IMR-90 (cell line): ENCODE results near the gene MGRN1. TPM values are rescaled to one million over a fixed set of nuclear protein-coding genes. Genes with fewer than 3 reads are reported as not detected.

Source experiments
- ATAC-seq: fragments of 200-7000 bp; cut with Tn5 transposase; 2 replicates; pipeline ENCODE4 v1.9.1; 2020; ENCODE audit warnings: low read depth, mild to moderate bottlenecking, moderate library complexity
- BruUV-seq: library from RNA; stranded (reverse); fragments of 400-500 nt; replicated peaks from 2 replicates; lab custom pipeline; 2021; lab: Mats Ljungman, UMichigan
- CTCF ChIA-PET: fragments of 300-600 bp; formaldehyde crosslinking; extraction: SDS; loops from one replicate; lab custom pipeline; 2021; ENCODE audit warnings: antibody characterized with exemption; lab: Yijun Ruan, JAX
- POLR2A ChIA-PET: fragments of 300-600 bp; sonication (Branson Sonifier 250); formaldehyde crosslinking; loops from one replicate; lab custom pipeline; 2022; ENCODE audit warnings: antibody characterized with exemption; ENCODE audit not compliant: unreplicated experiment; lab: Charles Lee
- DNase-seq: peaks from one replicate; pipeline ENCODE4 v3.0.0; 2013
- H2AFZ ChIP-seq: replicated peaks from 2 replicates; pipeline ENCODE3; 2013; ENCODE audit warnings: low read length, mild to moderate bottlenecking; ENCODE audit not compliant: poor library complexity
- H2AK5ac ChIP-seq: 2 replicates; pipeline ENCODE4 v1.6.1; 2013; ENCODE audit warnings: low read depth, low read length, inconsistent platforms
- H2AK9ac ChIP-seq: replicated peaks from 2 replicates; pipeline ENCODE3; 2013; ENCODE audit warnings: mild to moderate bottlenecking, low read depth, low read length, moderate library complexity; ENCODE audit not compliant: poor library complexity
- H2BK120ac ChIP-seq: 2 replicates; pipeline ENCODE4 v1.6.1; 2013; ENCODE audit warnings: low read depth, low read length, inconsistent platforms
- H2BK15ac ChIP-seq: 3 replicates; pipeline ENCODE4 v1.6.1; 2013; ENCODE audit warnings: low read depth, low read length, inconsistent platforms
- H2BK20ac ChIP-seq: 2 replicates; pipeline ENCODE4 v1.6.1; 2013; ENCODE audit warnings: low read depth, mild to moderate bottlenecking, inconsistent platforms, low read length, moderate library complexity
- H2BK5ac ChIP-seq: 2 replicates; pipeline ENCODE4 v1.6.1; 2013; ENCODE audit warnings: mild to moderate bottlenecking, low read depth, low read length, inconsistent platforms; ENCODE audit not compliant: poor library complexity, severe bottlenecking
- H3K14ac ChIP-seq: replicated peaks from 2 replicates; pipeline ENCODE4 v1.6.1; 2013; ENCODE audit warnings: low read depth, low read length, inconsistent platforms
- H3K18ac ChIP-seq: 2 replicates; pipeline ENCODE4 v1.6.1; 2013; ENCODE audit warnings: low read depth, low read length, control low read depth
- H3K23ac ChIP-seq: 2 replicates; pipeline ENCODE4 v1.6.1; 2013; ENCODE audit warnings: low read depth, low read length, inconsistent platforms
- H3K27ac ChIP-seq: 2 replicates; pipeline ENCODE4 v1.5.1; 2013; ENCODE audit warnings: mild to moderate bottlenecking, control low read depth, low read length; ENCODE audit not compliant: insufficient read depth
- H3K27me3 ChIP-seq: 2 replicates; pipeline ENCODE4 v1.6.1; 2013; ENCODE audit warnings: low read length; ENCODE audit not compliant: control insufficient read depth, insufficient read depth
- H3K36me3 ChIP-seq: 2 replicates; pipeline ENCODE4 v1.6.1; 2013; ENCODE audit warnings: low read length, mixed read lengths; ENCODE audit not compliant: control insufficient read depth, insufficient read depth
- H3K4ac ChIP-seq: 2 replicates; pipeline ENCODE4 v1.6.1; 2013; ENCODE audit warnings: low read depth, low read length, inconsistent platforms
- H3K4me1 ChIP-seq: 2 replicates; pipeline ENCODE4 v1.6.1; 2013; ENCODE audit warnings: low read length, mixed read lengths; ENCODE audit not compliant: control insufficient read depth, insufficient read depth
- H3K4me2 ChIP-seq: 2 replicates; pipeline ENCODE4 v1.6.1; 2013; ENCODE audit warnings: low read depth, mild to moderate bottlenecking, control low read depth, low read length, moderate library complexity
- H3K4me3 ChIP-seq: 2 replicates; pipeline ENCODE4 v1.5.1; 2013; ENCODE audit warnings: low read depth, mild to moderate bottlenecking, control low read depth, low read length, moderate library complexity; ENCODE audit not compliant: insufficient read depth
- H3K56ac ChIP-seq: 2 replicates; pipeline ENCODE4 v1.6.1; 2013; ENCODE audit warnings: low read length, inconsistent platforms; ENCODE audit not compliant: insufficient read depth; ENCODE audit errors: extremely low read depth
- H3K79me1 ChIP-seq, 2 experiments: 2 replicates each; pipeline ENCODE4 v1.6.1; 2013; ENCODE audit warnings: low read length in 2 of 2, inconsistent platforms in 1 of 2, low read depth in 1 of 2
- H3K9ac ChIP-seq: 2 replicates; pipeline ENCODE4 v1.6.1; 2013; ENCODE audit warnings: low read depth, low read length, control low read depth
- H3K9me1 ChIP-seq: 2 replicates; pipeline ENCODE4 v1.6.1; 2013; ENCODE audit warnings: low read length, inconsistent platforms; ENCODE audit not compliant: insufficient read depth
- H3K9me3 ChIP-seq: 2 replicates; pipeline ENCODE4 v1.6.1; 2013; ENCODE audit warnings: low read length; ENCODE audit not compliant: control insufficient read depth, insufficient read depth
- H4K20me1 ChIP-seq: 2 replicates; pipeline ENCODE4 v1.6.1; 2013; ENCODE audit warnings: low read length, inconsistent platforms; ENCODE audit not compliant: insufficient read depth
- H4K5ac ChIP-seq: 2 replicates; pipeline ENCODE4 v1.6.1; 2013; ENCODE audit warnings: mild to moderate bottlenecking, low read depth, low read length, control low read depth
- H4K8ac ChIP-seq, 2 experiments: 2 replicates each; pipeline ENCODE4 v1.6.1; 2013; ENCODE audit warnings: low read depth in 2 of 2, low read length in 2 of 2, control low read depth in 1 of 2, inconsistent platforms in 1 of 2
- H4K91ac ChIP-seq: 2 replicates; pipeline ENCODE4 v1.6.1; 2013; ENCODE audit warnings: low read depth, low read length, inconsistent platforms; ENCODE audit not compliant: insufficient read depth
- BHLHE40 ChIP-seq: fragments of 150-350 bp; IDR thresholded peaks from 2 replicates; pipeline ENCODE4 v1.6.1; 2016; ENCODE audit warnings: mild to moderate bottlenecking, low read depth, low read length
- CEBPB ChIP-seq: IDR thresholded peaks from 2 replicates; pipeline ENCODE4 v1.6.1; 2012; ENCODE audit warnings: low read depth, low read length, improper control_type of control experiment
- CHD1 ChIP-seq: IDR thresholded peaks from 2 replicates; pipeline ENCODE4 v1.6.1; 2012; ENCODE audit warnings: low read depth, low read length, improper control_type of control experiment
- CTCF ChIP-seq: conservative IDR thresholded peaks from 2 replicates; pipeline ENCODE4 v1.5.1; 2012; ENCODE audit warnings: mild to moderate bottlenecking, low read depth, low read length, improper control_type of control experiment
- ELK1 ChIP-seq: fragments of 150-350 bp; IDR thresholded peaks from 2 replicates; pipeline ENCODE4 v1.6.1; 2016; ENCODE audit warnings: low read depth, mild to moderate bottlenecking, low read length, moderate library complexity, borderline replicate concordance
- FOS ChIP-seq: fragments of 150-350 bp; IDR thresholded peaks from 2 replicates; pipeline ENCODE4 v1.6.1; 2016; ENCODE audit warnings: low read depth, low read length
- MAFK ChIP-seq: IDR thresholded peaks from 2 replicates; pipeline ENCODE4 v1.6.1; 2012; ENCODE audit warnings: low read depth, low read length, improper control_type of control experiment
- MAZ ChIP-seq: IDR thresholded peaks from 2 replicates; pipeline ENCODE4 v1.6.1; 2012; ENCODE audit warnings: low read depth, mild to moderate bottlenecking, low read length, improper control_type of control experiment, moderate library complexity, borderline replicate concordance
- MXI1 ChIP-seq: IDR thresholded peaks from 2 replicates; pipeline ENCODE4 v1.6.1; 2012; ENCODE audit warnings: low read depth, mild to moderate bottlenecking, low read length, moderate library complexity, borderline replicate concordance
- NFE2L2 ChIP-seq: fragments of 150-350 bp; IDR thresholded peaks from 2 replicates; pipeline ENCODE4 v1.6.1; 2016; ENCODE audit warnings: low read depth, mild to moderate bottlenecking, low read length
- POLR2A ChIP-seq: IDR thresholded peaks from 2 replicates; pipeline ENCODE4 v1.6.1; 2012; ENCODE audit warnings: mild to moderate bottlenecking, low read depth, low read length
- RAD21 ChIP-seq: IDR thresholded peaks from 2 replicates; pipeline ENCODE4 v1.6.1; 2012; ENCODE audit warnings: low read length, improper control_type of control experiment
- RCOR1 ChIP-seq: IDR thresholded peaks from 2 replicates; pipeline ENCODE4 v1.6.1; 2012; ENCODE audit warnings: mild to moderate bottlenecking, low read length, improper control_type of control experiment; ENCODE audit not compliant: insufficient replicate concordance
- RFX5 ChIP-seq: IDR thresholded peaks from 2 replicates; pipeline ENCODE4 v1.8.0; 2012; ENCODE audit warnings: low read depth, mild to moderate bottlenecking, low read length, moderate library complexity
- SMC3 ChIP-seq: fragments of 150-350 bp; IDR thresholded peaks from 2 replicates; pipeline ENCODE4 v1.6.1; 2016; ENCODE audit warnings: low read depth, mild to moderate bottlenecking, antibody characterized with exemption, low read length, moderate library complexity
- USF2 ChIP-seq: fragments of 150-350 bp; IDR thresholded peaks from 2 replicates; pipeline ENCODE4 v1.6.1; 2017; ENCODE audit warnings: mild to moderate bottlenecking, antibody characterized with exemption, low read length, low read depth
- WGBS, 2 experiments: methylation state at CpG; one replicate each; pipeline versions ENCODE4 v1.1.5 to v1.1.7; 2013; ENCODE audit warnings: missing lambda C conversion rate in 2 of 2; ENCODE audit not compliant: insufficient read length in 1 of 2; ENCODE audit errors: extremely low coverage in 2 of 2; 5-methylcytosine and 5-hydroxymethylcytosine counted together
- dilution Hi-C: fragments of 300-500 bp; cut with HindIII; formaldehyde crosslinking; loops from one replicate; pipeline ENCODE4 v1.14.3; 2018; ENCODE audit warnings: low sequenced_read_pairs; ENCODE audit not compliant: unreplicated experiment
- in situ Hi-C: fragments of 300-500 bp; cut with MboI; formaldehyde crosslinking; loops from 3 replicates; pipeline ENCODE4 v1.14.3; 2019; ENCODE audit warnings: low sequenced_read_pairs, inconsistent platforms, mixed read lengths
- intact Hi-C: fragments of 100-400 bp; cut with micrococcal nuclease; formaldehyde crosslinking; loops from 2 replicates; pipeline ENCODE4 v1.10.0; 2022
- polyA plus RNA-seq, 3 experiments: library from polyadenylated mRNA; depleted of rRNA; stranded (reverse); fragments of >200 nt; gene quantifications; 2 replicates each; pipeline ENCODE4 v1.2.3, GENCODE V29; 2012; ENCODE audit warnings: low replicate concordance in 1 of 3
- total RNA-seq: library from RNA; depleted of rRNA; stranded (reverse); fragments of >200 nt; gene quantifications from 2 replicates; pipeline ENCODE4 v1.2.3, GENCODE V29; 2012

MGRN1 gene
- total and polyA plus RNA-seq, 2 of the 4 experiments (the other 2 are of a cell fraction): 11.7 to 32.7 TPM

- no peak overlapping the region for H4K5ac ChIP-seq
- no peak overlapping the region for H2BK15ac ChIP-seq
- peaks cover 87% of the 10 kb centered on the region for H4K20me1 ChIP-seq
- H3K36me3 ChIP-seq: peaks cover 11% of the 10 kb centered on the region; the same call in 1 of the 2 replicates
- no peak for TF ChIP-seq RFX5
- TF ChIP-seq FOS: no peak
- TF ChIP-seq CHD1: no peak
- TF ChIP-seq BHLHE40: no peak
- TF ChIP-seq MXI1: no peak
- no peak for TF ChIP-seq CEBPB
- no peak for TF ChIP-seq SMC3
- TF ChIP-seq USF2: no peak
- no peak for TF ChIP-seq MAZ
- TF ChIP-seq CTCF: no peak
- no peak for TF ChIP-seq NFE2L2
- TF ChIP-seq POLR2A: no peak
- TF ChIP-seq ELK1: no peak
- TF ChIP-seq RAD21: no peak
- no peak for TF ChIP-seq RCOR1
- TF ChIP-seq MAFK: no peak
- POLR2A ChIA-PET: no interaction called here
- H3K23ac ChIP-seq: no peak overlapping the region
- no peak overlapping the region for H3K9ac ChIP-seq
- H3K4me3 ChIP-seq: no peak overlapping the region
- BruUV-seq: no TSS peak
- no peak for ATAC-seq
- H2AK5ac ChIP-seq: no peak overlapping the region
- no peak for DNase-seq
- no peak overlapping the region for H4K91ac ChIP-seq
- H3K18ac ChIP-seq: no peak overlapping the region
- H3K14ac ChIP-seq: no peak overlapping the region
- 83% methylated on average over 1 of the region's 5 CpGs; no CpG with 5 or more reads in 1 of the 2 experiments for WGBS, 2 experiments
- H3K9me1 ChIP-seq: peaks cover 23% of the 10 kb centered on the region
- H3K4me1 ChIP-seq: peaks cover 2% of the 10 kb centered on the region; the same call in 1 of the 2 replicates
- H2BK5ac ChIP-seq: no peak overlapping the region
- H2BK120ac ChIP-seq: no peak overlapping the region
- peaks cover 22 to 77% of the 10 kb centered on the region in 2 experiments for H3K79me1 ChIP-seq
- H3K27me3 ChIP-seq: no peaks in the 10 kb centered on the region
- no peak overlapping the region for H3K27ac ChIP-seq
- H3K9me3 ChIP-seq: no peaks in the 10 kb centered on the region
- no peak overlapping the region for H2AK9ac ChIP-seq
- H2AFZ ChIP-seq: peak overlapping the region; percentile 3
- no peak overlapping the region for H3K4me2 ChIP-seq
- no peak overlapping the region for H4K8ac ChIP-seq
- intact Hi-C loops: no loop called here
- in situ Hi-C loops: no loop called here
- no peak overlapping the region for H3K56ac ChIP-seq
- dilution Hi-C loops: no loop called here
- CTCF ChIA-PET: interaction anchor here (0.7 kb wide), 1 partner anchor 17 kb away, joined by 5 read pairs; the partner anchor contains the start of gene MGRN1
- no peak overlapping the region for H3K4ac ChIP-seq
- no peak overlapping the region for H2BK20ac ChIP-seq
These were observed 16.7 kb downstream of the MGRN1 start for GRCh38 chr16:4641306-4641687.
